DND-41 (cell line): ENCODE measurements around the gene NT5E.

Source experiments
- ATAC-seq: fragments of 200-7000 bp; cut with Tn5 transposase; 3 replicates; pipeline ENCODE4 v1.9.1; 2021; ENCODE audit warnings: low read depth; ENCODE audit not compliant: insufficient read depth
- DNase-seq: peaks from one replicate; pipeline ENCODE4 v3.0.0-alpha.2; 2020
- H2AFZ ChIP-seq: 2 replicates; pipeline ENCODE4 v1.6.0; 2012; ENCODE audit warnings: low read depth, low read length
- H3K27ac ChIP-seq: 2 replicates; pipeline ENCODE4 v1.5.1; 2012; ENCODE audit warnings: low read length, inconsistent platforms
- H3K27me3 ChIP-seq: fragments of 200-600 bp; sonication (generic); 2 replicates; pipeline ENCODE4 v1.6.0; 2012; ENCODE audit warnings: low read length, mild to moderate bottlenecking, inconsistent platforms; ENCODE audit not compliant: insufficient read depth, poor library complexity
- H3K36me3 ChIP-seq: 2 replicates; pipeline ENCODE4 v1.5.1; 2012; ENCODE audit warnings: low read length, inconsistent platforms; ENCODE audit not compliant: insufficient read depth
- H3K4me1 ChIP-seq: 2 replicates; pipeline ENCODE4 v1.5.1; 2012; ENCODE audit warnings: mild to moderate bottlenecking, low read length; ENCODE audit not compliant: insufficient read depth
- H3K4me2 ChIP-seq: 2 replicates; pipeline ENCODE4 v1.6.0; 2012; ENCODE audit warnings: mild to moderate bottlenecking, moderate library complexity, low read length, inconsistent platforms; ENCODE audit not compliant: insufficient read depth
- H3K4me3 ChIP-seq, 2 experiments: fragments of 200-600 bp in 1 of 2; shearing (Covaris generic) in 1 of 2; 2 replicates each; pipeline ENCODE4 v1.5.1; 2012 to 2016; ENCODE audit warnings: inconsistent platforms in 2 of 2, low read length in 2 of 2, mild to moderate bottlenecking in 2 of 2, low read depth in 1 of 2, moderate library complexity in 1 of 2
- H3K79me2 ChIP-seq: 2 replicates; pipeline ENCODE4 v1.6.0; 2012; ENCODE audit warnings: low read length, inconsistent platforms; ENCODE audit not compliant: insufficient read depth
- H3K9ac ChIP-seq: 2 replicates; pipeline ENCODE4 v1.6.0; 2012; ENCODE audit warnings: low read depth, mild to moderate bottlenecking, inconsistent platforms, low read length, moderate library complexity
- H3K9me3 ChIP-seq: 2 replicates; pipeline ENCODE4 v1.5.1; 2012; ENCODE audit warnings: low read length, moderate library complexity, mild to moderate bottlenecking, inconsistent platforms; ENCODE audit not compliant: insufficient read depth, severe bottlenecking
- H4K20me1 ChIP-seq: 2 replicates; pipeline ENCODE4 v1.6.0; 2012; ENCODE audit warnings: low read length; ENCODE audit not compliant: insufficient read depth
- EZH2 ChIP-seq: IDR thresholded peaks from 3 replicates; pipeline ENCODE4 v1.6.1; 2012; ENCODE audit warnings: borderline replicate concordance, low read depth, mild to moderate bottlenecking, moderate library complexity, low read length, inconsistent platforms; ENCODE audit not compliant: severe bottlenecking
- TF ChIP-seq, protein P1 (sequence below): IDR thresholded peaks from 2 replicates; pipeline ENCODE4 v1.5.1; 2012; ENCODE audit warnings: borderline replicate concordance, low read length, moderate library complexity, mild to moderate bottlenecking; ENCODE audit not compliant: poor library complexity, severe bottlenecking; ENCODE audit errors: extremely low read depth

NT5E gene

DNA sequence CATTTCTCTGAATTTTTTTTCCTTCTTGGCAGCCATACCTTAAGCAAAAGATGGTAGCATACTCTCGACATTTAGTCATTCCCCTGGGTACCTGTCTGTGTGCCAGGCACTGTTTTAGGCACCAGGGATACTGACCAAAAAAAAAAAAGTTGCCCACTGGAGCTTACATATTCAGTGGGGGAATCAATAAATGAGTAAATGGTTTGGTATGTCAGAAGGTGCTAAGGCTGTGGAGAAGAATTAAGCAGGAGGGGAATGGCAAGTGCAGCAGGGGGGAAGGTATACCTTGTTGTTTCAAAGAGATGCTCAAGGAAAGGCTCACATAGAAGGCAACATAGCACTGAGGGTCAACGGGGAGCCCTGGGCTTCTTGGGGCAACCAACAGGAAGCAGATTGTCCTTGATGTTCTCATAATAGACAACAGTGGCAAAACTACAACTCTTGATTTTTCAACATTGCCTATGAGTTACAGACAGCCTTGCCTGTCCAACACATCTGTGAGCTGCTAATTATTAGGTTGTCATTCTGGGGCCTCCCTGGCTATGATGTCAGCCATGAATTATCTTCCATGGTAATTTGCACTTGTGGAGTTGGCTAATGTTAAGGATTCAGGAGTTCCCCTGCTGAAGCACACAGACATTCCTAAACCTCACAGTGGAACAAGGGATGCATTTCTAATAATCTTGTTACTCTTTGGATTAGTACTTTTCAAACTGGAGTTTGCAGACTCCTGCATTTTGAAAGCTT is 19.6 kb downstream of the NT5E start:
- H2AFZ ChIP-seq: no peak overlapping the region
- DNase-seq (no peak), ATAC-seq (no peak)
- H3K4me1 ChIP-seq: no peaks in the 10 kb centered on the region
- no peaks in the 10 kb centered on the region for H3K36me3 ChIP-seq
- no peaks in the 10 kb centered on the region for H3K27me3 ChIP-seq
- no peak for TF ChIP-seq EZH2
- TF ChIP-seq, protein P1, sequence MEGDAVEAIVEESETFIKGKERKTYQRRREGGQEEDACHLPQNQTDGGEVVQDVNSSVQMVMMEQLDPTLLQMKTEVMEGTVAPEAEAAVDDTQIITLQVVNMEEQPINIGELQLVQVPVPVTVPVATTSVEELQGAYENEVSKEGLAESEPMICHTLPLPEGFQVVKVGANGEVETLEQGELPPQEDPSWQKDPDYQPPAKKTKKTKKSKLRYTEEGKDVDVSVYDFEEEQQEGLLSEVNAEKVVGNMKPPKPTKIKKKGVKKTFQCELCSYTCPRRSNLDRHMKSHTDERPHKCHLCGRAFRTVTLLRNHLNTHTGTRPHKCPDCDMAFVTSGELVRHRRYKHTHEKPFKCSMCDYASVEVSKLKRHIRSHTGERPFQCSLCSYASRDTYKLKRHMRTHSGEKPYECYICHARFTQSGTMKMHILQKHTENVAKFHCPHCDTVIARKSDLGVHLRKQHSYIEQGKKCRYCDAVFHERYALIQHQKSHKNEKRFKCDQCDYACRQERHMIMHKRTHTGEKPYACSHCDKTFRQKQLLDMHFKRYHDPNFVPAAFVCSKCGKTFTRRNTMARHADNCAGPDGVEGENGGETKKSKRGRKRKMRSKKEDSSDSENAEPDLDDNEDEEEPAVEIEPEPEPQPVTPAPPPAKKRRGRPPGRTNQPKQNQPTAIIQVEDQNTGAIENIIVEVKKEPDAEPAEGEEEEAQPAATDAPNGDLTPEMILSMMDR: no peak
- no peaks in the 10 kb centered on the region for H3K9me3 ChIP-seq
- no peaks in the 10 kb centered on the region for H4K20me1 ChIP-seq
- no peak overlapping the region for H3K9ac ChIP-seq
- H3K27ac ChIP-seq: no peak overlapping the region
- H3K79me2 ChIP-seq: no peaks in the 10 kb centered on the region
- H3K4me3 ChIP-seq: no peak overlapping the region
- no peak overlapping the region for H3K4me2 ChIP-seq

DNA sequence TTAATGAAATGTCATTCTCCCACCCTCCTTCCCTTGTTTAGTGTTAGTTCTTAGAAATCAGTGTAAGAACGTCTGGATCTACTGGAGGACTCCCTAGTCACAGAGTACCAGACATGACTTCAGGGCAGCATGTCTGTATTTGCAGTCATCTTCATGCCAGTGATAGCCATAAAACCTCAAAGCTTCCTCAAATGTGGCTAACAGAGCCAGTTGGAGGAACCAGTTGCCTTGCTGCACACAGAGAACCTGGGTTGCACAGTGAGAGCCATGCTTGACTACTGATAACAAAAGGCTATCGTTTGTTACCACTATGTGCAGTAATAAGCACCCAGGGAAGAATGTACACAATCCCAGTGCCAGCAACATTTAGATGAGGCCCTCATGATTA is 20.1 kb downstream of the NT5E start:
- Histone ChIP-seq H3K9ac (no peak overlapping the region), H3K4me2 (no peak overlapping the region), H3K79me2 (no peaks in the 10 kb centered on the region)

DNA sequence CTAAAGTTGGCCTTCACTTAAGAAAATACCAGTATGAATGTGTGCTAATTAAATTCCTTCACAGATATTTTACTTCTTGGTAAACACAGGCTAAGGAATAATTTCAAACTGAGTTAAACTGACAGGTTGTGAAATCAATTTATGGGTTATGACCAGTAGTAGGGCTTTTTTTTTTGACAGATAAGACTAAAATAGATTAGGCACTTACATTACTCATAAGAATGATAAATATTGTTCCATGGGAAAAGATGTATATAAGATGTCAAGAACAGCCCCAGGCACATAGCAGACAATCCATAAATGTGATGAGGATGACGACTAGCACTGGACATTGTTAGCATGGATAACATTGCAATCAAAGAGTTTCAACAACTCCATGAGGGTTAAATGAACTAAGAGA is 22.9 kb downstream of the NT5E start:
- Histone ChIP-seq H3K4me1 (no peaks in the 10 kb centered on the region), H3K36me3 (no peaks in the 10 kb centered on the region), H3K4me3 (no peak overlapping the region), H4K20me1 (no peaks in the 10 kb centered on the region), H3K4me2 (no peak overlapping the region), H3K27ac (no peak overlapping the region), H3K9me3 (no peaks in the 10 kb centered on the region), H2AFZ (no peak overlapping the region), H3K9ac (no peak overlapping the region), H3K79me2 (no peaks in the 10 kb centered on the region), H3K27me3 (no peaks in the 10 kb centered on the region)
- no peak for TF ChIP-seq EZH2
- TF ChIP-seq, protein P1: no peak
- no peak for ATAC-seq
- DNase-seq: no peak

More for the DNA sequence above, 20.1 kb downstream of the NT5E start:
- Histone ChIP-seq H3K4me1 (no peaks in the 10 kb centered on the region), H2AFZ (no peak overlapping the region), H4K20me1 (no peaks in the 10 kb centered on the region), H3K27me3 (no peaks in the 10 kb centered on the region), H3K36me3 (no peaks in the 10 kb centered on the region), H3K4me3 (no peak overlapping the region), H3K27ac (no peak overlapping the region), H3K9me3 (no peaks in the 10 kb centered on the region)
- DNase-seq (no peak), ATAC-seq (no peak)
- no peak for TF ChIP-seq EZH2
- TF ChIP-seq, protein P1: no peak

DNA sequence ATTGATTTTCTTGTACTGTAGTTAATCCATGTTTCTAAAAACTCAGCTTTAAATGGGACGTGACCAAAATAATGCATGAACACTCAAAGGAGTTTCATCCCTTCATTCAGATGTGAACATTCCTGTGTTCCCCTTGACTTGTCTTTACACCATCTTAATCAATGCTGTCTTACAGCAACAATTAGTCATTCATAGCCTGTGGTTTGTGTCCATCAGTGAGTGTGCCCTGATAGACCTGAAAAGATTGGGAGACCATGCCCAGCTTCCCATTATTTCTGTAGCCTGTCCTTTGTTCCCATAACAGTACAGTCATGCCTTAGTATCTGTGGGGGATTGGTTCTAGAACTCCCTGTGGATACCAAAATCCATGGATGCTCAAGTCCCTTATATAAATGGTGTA is 23.9 kb downstream of the NT5E start:
- H3K9ac ChIP-seq: no peak overlapping the region
- no peak for ATAC-seq
- no peak overlapping the region for H3K27ac ChIP-seq
- no peaks in the 10 kb centered on the region for H3K9me3 ChIP-seq
- H3K36me3 ChIP-seq: no peaks in the 10 kb centered on the region
- no peak overlapping the region for H3K4me3 ChIP-seq
- H3K4me1 ChIP-seq: no peaks in the 10 kb centered on the region
- no peak overlapping the region for H3K4me2 ChIP-seq
- no peak for TF ChIP-seq EZH2
- TF ChIP-seq, protein P1: no peak
- no peaks in the 10 kb centered on the region for H4K20me1 ChIP-seq
- DNase-seq: no peak
- H2AFZ ChIP-seq: no peak overlapping the region
- H3K79me2 ChIP-seq: no peaks in the 10 kb centered on the region
- no peaks in the 10 kb centered on the region for H3K27me3 ChIP-seq
